Panc1 (cell line): ENCODE measurements around the gene ACER3. TPM values are rescaled to one million over a fixed set of nuclear protein-coding genes. Genes with fewer than 3 reads are reported as not detected.

Experiments
- ATAC-seq: fragments of 200-7000 bp; cut with Tn5 transposase; 2 replicates; pipeline ENCODE4 v1.9.1; 2020; ENCODE audit warnings: mild to moderate bottlenecking, moderate library complexity
- BruUV-seq: library from RNA; stranded (reverse); fragments of 400-500 nt; replicated peaks from 2 replicates; lab custom pipeline; 2021; lab: Mats Ljungman, UMichigan
- CTCF ChIA-PET: fragments of 300-600 bp; sonication (Branson Sonifier 250); formaldehyde crosslinking; loops from one replicate; lab custom pipeline; 2022; ENCODE audit warnings: antibody characterized with exemption; lab: Charles Lee
- POLR2A ChIA-PET: fragments of 300-600 bp; sonication (Branson Sonifier 250); formaldehyde crosslinking; loops from one replicate; lab custom pipeline; 2022; ENCODE audit warnings: antibody characterized with exemption; lab: Charles Lee
- DNase-seq: peaks from one replicate; pipeline ENCODE4 v3.0.0-alpha.2; 2010; ENCODE audit warnings: low read depth, low spot score
- H3K27ac ChIP-seq: 2 replicates; pipeline ENCODE4 v1.5.1; 2011; ENCODE audit warnings: mild to moderate bottlenecking, low read length, inconsistent platforms
- H3K27me3 ChIP-seq: fragments of 200-500 bp; sonication (Bioruptor generic); 2 replicates; pipeline ENCODE4 v1.6.0; 2014; ENCODE audit warnings: low read length, inconsistent platforms; ENCODE audit not compliant: control insufficient read depth, insufficient read depth
- H3K36me3 ChIP-seq: fragments of 200-500 bp; sonication (Bioruptor generic); 2 replicates; pipeline ENCODE4 v1.5.1; 2014; ENCODE audit warnings: inconsistent platforms, mild to moderate bottlenecking, low read length, moderate library complexity; ENCODE audit not compliant: control insufficient read depth, insufficient read depth
- H3K4me1 ChIP-seq: 2 replicates; pipeline ENCODE4 v1.5.1; 2011; ENCODE audit warnings: inconsistent platforms, mild to moderate bottlenecking, low read length, moderate library complexity; ENCODE audit not compliant: control insufficient read depth, insufficient read depth
- H3K4me3 ChIP-seq, 2 experiments: 2 replicates each; pipeline ENCODE4 v1.5.1; 2011 to 2012; ENCODE audit warnings: low read depth in 2 of 2, low read length in 2 of 2, mild to moderate bottlenecking in 2 of 2, inconsistent platforms in 1 of 2, moderate library complexity in 1 of 2
- H3K9me3 ChIP-seq: fragments of 200-500 bp; sonication (Bioruptor generic); 2 replicates; pipeline ENCODE4 v1.5.1; 2014; ENCODE audit warnings: low read depth, mild to moderate bottlenecking, inconsistent platforms, low read length, moderate library complexity; ENCODE audit not compliant: control insufficient read depth, insufficient read depth
- CTCF ChIP-seq: fragments of 450-650 bp; IDR thresholded peaks from 2 replicates; pipeline ENCODE4 v1.5.1; 2017; ENCODE audit warnings: mild to moderate bottlenecking
- POLR2AphosphoS5 ChIP-seq: IDR thresholded peaks from 2 replicates; pipeline ENCODE4 v1.6.1; 2012; ENCODE audit warnings: mild to moderate bottlenecking, low read depth, low read length, moderate library complexity
- REST ChIP-seq, 2 experiments: IDR thresholded peaks; 2 replicates each; pipeline ENCODE4 v1.6.1; 2011 to 2012; ENCODE audit warnings: low read depth in 2 of 2, control low read depth in 1 of 2, low read length in 1 of 2, mild to moderate bottlenecking in 1 of 2, moderate library complexity in 1 of 2; ENCODE audit not compliant: insufficient read depth in 1 of 2
- SIN3A ChIP-seq: IDR thresholded peaks from 2 replicates; pipeline ENCODE4 v1.6.1; 2012; ENCODE audit warnings: low read depth, mild to moderate bottlenecking, low read length, moderate library complexity, borderline replicate concordance; ENCODE audit not compliant: insufficient read depth
- TCF7L2 ChIP-seq: IDR thresholded peaks from 2 replicates; pipeline ENCODE4 v1.6.1; 2011; ENCODE audit warnings: mild to moderate bottlenecking, low read depth, low read length, inconsistent platforms
- in situ Hi-C: cut with HindIII; loops from 2 replicates; pipeline ENCODE4 v1.10.0; 2016; ENCODE audit warnings: low sequenced_read_pairs, low pct_unique_long_range_greater_than_20kb
- intact Hi-C: fragments of 100-400 bp; cut with micrococcal nuclease; formaldehyde crosslinking; loops from one replicate; pipeline ENCODE4 v1.10.0; 2022; ENCODE audit not compliant: unreplicated experiment
- total RNA-seq: library from RNA; stranded (reverse); gene quantifications from one replicate; pipeline ENCODE4 v1.2.1, GENCODE V29; 2021; ENCODE audit not compliant: unreplicated experiment

ACER3 gene
- total RNA-seq, 1 experiment from 2014 or later: 41.8 TPM

- intact Hi-C loops (no loop called here), in situ Hi-C loops (loop anchor here (10.0 kb wide), 1 partner anchor 124 kb away; no protein-coding TSS in a partner anchor)
- no peak overlapping the region for H3K4me3 ChIP-seq
- H3K9me3 ChIP-seq: no peaks in the 10 kb centered on the region
- H3K4me1 ChIP-seq: no peaks in the 10 kb centered on the region; the same call in 1 of the 2 replicates
- ChIA-PET CTCF (no interaction called here), POLR2A (no interaction called here)
- no peaks in the 10 kb centered on the region for H3K36me3 ChIP-seq
- TF ChIP-seq POLR2AphosphoS5: no peak
- no peak for TF ChIP-seq SIN3A
- no peak for TF ChIP-seq TCF7L2
- no peak for TF ChIP-seq CTCF
- TF ChIP-seq REST (IDR thresholded peaks at IDR 0.05; ENCODE audit: insufficient read depth in 1 of 2, low read depth in 2 of 2, low read length in 1 of 2): no peak
- no TSS peak for BruUV-seq
- no peak for ATAC-seq
- H3K27ac ChIP-seq: no peak overlapping the region
- no peak for DNase-seq
- no peaks in the 10 kb centered on the region for H3K27me3 ChIP-seq
Observed at GRCh38 chr11:76830639-76831327, 29.9 kb upstream of the ACER3 start.

- ChIA-PET CTCF (interaction anchor here (0.6 kb wide), 1 partner anchor 23 kb away, joined by 5 read pairs; no protein-coding TSS in a partner anchor), POLR2A (no interaction called here)
- Histone ChIP-seq H3K27ac (no peak overlapping the region), H3K27me3 (no peaks in the 10 kb centered on the region), H3K36me3 (no peaks in the 10 kb centered on the region), H3K4me1 (peaks cover under 1% of the 10 kb centered on the region; the same call in 1 of the 2 replicates), H3K9me3 (no peaks in the 10 kb centered on the region), H3K4me3 (no peak overlapping the region)
- in situ Hi-C loops: loop anchor here (10.0 kb wide), 1 partner anchor 123 kb away; no protein-coding TSS in a partner anchor
- BruUV-seq: no TSS peak
- ATAC-seq: no peak
- TF ChIP-seq CTCF (no peak), SIN3A (no peak), REST (IDR thresholded peaks at IDR 0.05; ENCODE audit: insufficient read depth in 1 of 2, low read depth in 2 of 2, low read length in 1 of 2) (no peak), POLR2AphosphoS5 (no peak), TCF7L2 (no peak)
- intact Hi-C loops: no loop called here
- no peak for DNase-seq
Observed at GRCh38 chr11:76831686-76832310, 28.9 kb upstream of the ACER3 start.
